ENCODE results near the gene MAP3K3. TPM values are rescaled to one million over a fixed set of nuclear protein-coding genes. Genes with fewer than 3 reads are reported as not detected.

Gene MAP3K3
- total and polyA plus RNA-seq, 2 donors (not counting 1 experiment from before 2014, with no cell fraction given), result 49.1 to 74.7 TPM

DNA sequence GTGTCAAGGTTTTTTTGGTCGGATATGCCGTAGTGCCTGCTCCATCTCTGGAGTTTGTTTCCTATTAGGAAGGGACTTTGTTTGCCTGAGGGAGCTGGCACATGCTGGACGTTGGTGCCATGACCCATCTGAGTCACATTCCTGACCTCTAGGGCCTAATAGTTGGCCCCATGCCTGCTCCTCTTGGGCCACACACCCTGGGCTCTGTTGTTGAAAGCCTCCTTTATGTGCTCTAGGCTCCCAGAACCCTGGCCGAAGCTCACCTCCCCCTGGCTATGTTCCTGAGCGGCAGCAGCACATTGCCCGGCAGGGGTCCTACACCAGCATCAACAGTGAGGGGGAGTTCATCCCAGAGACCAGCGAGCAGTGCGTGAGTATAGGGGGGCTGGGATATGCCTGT is 59.3 kb downstream of the MAP3K3 start:
- DNase-seq, result no peak
- H3K4me2 ChIP-seq (replicated peaks; ENCODE audit: low read depth, low read length, poor library complexity, severe bottlenecking), result no peak overlapping the region
- ATAC-seq (ENCODE audit: low read depth), result no peak
- H3K27me3 ChIP-seq (replicated peaks in 1 of 4; ENCODE audit: control extremely low read depth in 1 of 4, control insufficient read depth in 3 of 4, insufficient read depth in 4 of 4, low read length in 3 of 4), result no peaks in the 10 kb centered on the region
- no peaks in the 10 kb centered on the region for H3K4me1 Mint-ChIP-seq
- peaks cover 0 to 5% (median 0%) of the 10 kb centered on the region in 3 donors for H3K9me3 ChIP-seq (ENCODE audit: control extremely low read depth in 1 of 3, control insufficient read depth in 2 of 3, insufficient read depth in 1 of 3, low read length in 2 of 3)
- H2AFZ ChIP-seq (ENCODE audit: insufficient read depth, low read depth, low read length, poor library complexity, severe bottlenecking), result no peak overlapping the region
- peaks cover 7 to 71% of the 10 kb centered on the region in 2 experiments for H3K36me3 ChIP-seq (replicated peaks in 1 of 2; ENCODE audit: control extremely low read depth in 1 of 2, control insufficient read depth in 1 of 2, extremely low read depth in 1 of 2, insufficient read depth in 2 of 2, low read length in 1 of 2)
- no peaks in the 10 kb centered on the region for H3K9me3 Mint-ChIP-seq (ENCODE audit: insufficient read depth)
- 100% methylated on average over 5 of the region's 8 CpGs for WGBS (ENCODE audit: insufficient coverage)
- no peaks in the 10 kb centered on the region for H4K20me1 ChIP-seq (ENCODE audit: control insufficient read depth, insufficient read depth, low read length, poor library complexity, severe bottlenecking)
- H3K4me3 ChIP-seq (ENCODE audit: control extremely low read depth in 1 of 5, extremely low read depth in 1 of 5, insufficient read depth in 1 of 5, low read depth in 2 of 5, low read length in 4 of 5), result no peak overlapping the region
- H3K4me3 Mint-ChIP-seq, result no peak overlapping the region
- H3K27ac Mint-ChIP-seq, result no peak overlapping the region
- H3K27me3 Mint-ChIP-seq, result no peaks in the 10 kb centered on the region
- H3K9ac ChIP-seq (ENCODE audit: low read length), result no peak overlapping the region
- TF ChIP-seq, protein P1, sequence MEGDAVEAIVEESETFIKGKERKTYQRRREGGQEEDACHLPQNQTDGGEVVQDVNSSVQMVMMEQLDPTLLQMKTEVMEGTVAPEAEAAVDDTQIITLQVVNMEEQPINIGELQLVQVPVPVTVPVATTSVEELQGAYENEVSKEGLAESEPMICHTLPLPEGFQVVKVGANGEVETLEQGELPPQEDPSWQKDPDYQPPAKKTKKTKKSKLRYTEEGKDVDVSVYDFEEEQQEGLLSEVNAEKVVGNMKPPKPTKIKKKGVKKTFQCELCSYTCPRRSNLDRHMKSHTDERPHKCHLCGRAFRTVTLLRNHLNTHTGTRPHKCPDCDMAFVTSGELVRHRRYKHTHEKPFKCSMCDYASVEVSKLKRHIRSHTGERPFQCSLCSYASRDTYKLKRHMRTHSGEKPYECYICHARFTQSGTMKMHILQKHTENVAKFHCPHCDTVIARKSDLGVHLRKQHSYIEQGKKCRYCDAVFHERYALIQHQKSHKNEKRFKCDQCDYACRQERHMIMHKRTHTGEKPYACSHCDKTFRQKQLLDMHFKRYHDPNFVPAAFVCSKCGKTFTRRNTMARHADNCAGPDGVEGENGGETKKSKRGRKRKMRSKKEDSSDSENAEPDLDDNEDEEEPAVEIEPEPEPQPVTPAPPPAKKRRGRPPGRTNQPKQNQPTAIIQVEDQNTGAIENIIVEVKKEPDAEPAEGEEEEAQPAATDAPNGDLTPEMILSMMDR (IDR thresholded peaks at IDR 0.05), result no peak
- no peak for TF ChIP-seq EZH2 (IDR thresholded peaks at IDR 0.05; ENCODE audit: borderline replicate concordance, insufficient read depth, low read depth, low read length, poor library complexity, severe bottlenecking)
- POLR2A ChIA-PET, result interaction anchor here (0.5 kb wide), 1 partner anchor 161 kb away, joined by 4 read pairs; no protein-coding TSS in a partner anchor
- intact Hi-C loops (cut with micrococcal nuclease), result no loop called here
- CTCF ChIA-PET, result interaction anchor here (0.6 to 1.3 kb wide), 4 partner anchors 8 to 70 kb away, joined by 3 to 5 read pairs (median 3); no protein-coding TSS in a partner anchor
- no peak overlapping the region for H3K27ac ChIP-seq (ENCODE audit: low read length in 2 of 2)
- peaks cover 20% of the 10 kb centered on the region for H3K79me2 ChIP-seq (ENCODE audit: control insufficient read depth, insufficient read depth, low read length)
- no peaks in the 10 kb centered on the region for H3K4me1 ChIP-seq (ENCODE audit: control insufficient read depth in 2 of 2, insufficient read depth in 2 of 2, low read length in 2 of 2)

DNA sequence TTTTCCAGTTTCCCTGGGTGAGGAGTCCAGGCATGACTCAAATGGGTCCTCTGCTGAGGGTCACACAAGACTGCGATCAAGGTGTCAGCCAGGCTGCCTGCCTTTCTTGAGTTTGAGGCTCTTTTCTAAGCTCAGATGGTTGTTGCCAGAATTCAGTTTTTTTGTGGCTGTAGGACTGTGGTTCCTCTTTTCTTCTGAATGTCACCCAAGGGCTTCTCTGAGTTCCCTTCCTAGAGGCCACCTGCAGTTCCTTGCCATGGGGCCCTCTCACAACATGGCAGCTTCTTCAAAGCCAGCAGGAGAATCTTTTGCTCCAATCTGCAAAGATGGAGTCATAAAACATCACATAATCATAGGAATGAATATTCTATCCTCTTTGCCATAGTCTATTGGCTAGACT is 60.2 kb downstream of the MAP3K3 start:
- H3K4me1 Mint-ChIP-seq, result no peaks in the 10 kb centered on the region
- no peak overlapping the region for H3K4me3 Mint-ChIP-seq
- TF ChIP-seq, protein P1 (IDR thresholded peaks at IDR 0.05), result no peak
- TF ChIP-seq EZH2 (IDR thresholded peaks at IDR 0.05; ENCODE audit: borderline replicate concordance, insufficient read depth, low read depth, low read length, poor library complexity, severe bottlenecking), result no peak
- H3K9me3 Mint-ChIP-seq (ENCODE audit: insufficient read depth), result no peaks in the 10 kb centered on the region
- WGBS (ENCODE audit: insufficient coverage), result 67% methylated on average over 1 of the region's 1 CpG
- peaks cover 20% of the 10 kb centered on the region for H3K79me2 ChIP-seq (ENCODE audit: control insufficient read depth, insufficient read depth, low read length)
- ATAC-seq (ENCODE audit: low read depth) (no peak), DNase-seq (no peak)
- POLR2A ChIA-PET, result interaction anchor here (0.5 kb wide), 1 partner anchor 161 kb away, joined by 4 read pairs; no protein-coding TSS in a partner anchor
- H3K4me2 ChIP-seq (replicated peaks; ENCODE audit: low read depth, low read length, poor library complexity, severe bottlenecking), result no peak overlapping the region
- H3K27me3 ChIP-seq (replicated peaks in 1 of 4; ENCODE audit: control extremely low read depth in 1 of 4, control insufficient read depth in 3 of 4, insufficient read depth in 4 of 4, low read length in 3 of 4), result no peaks in the 10 kb centered on the region
- no peaks in the 10 kb centered on the region for H3K4me1 ChIP-seq (ENCODE audit: control insufficient read depth in 2 of 2, insufficient read depth in 2 of 2, low read length in 2 of 2)
- H3K9me3 ChIP-seq (ENCODE audit: control extremely low read depth in 1 of 3, control insufficient read depth in 2 of 3, insufficient read depth in 1 of 3, low read length in 2 of 3), result peaks cover 0 to 5% (median 0%) of the 10 kb centered on the region in 3 donors
- no peak overlapping the region for H3K27ac Mint-ChIP-seq
- H2AFZ ChIP-seq (ENCODE audit: insufficient read depth, low read depth, low read length, poor library complexity, severe bottlenecking), result no peak overlapping the region
- no peaks in the 10 kb centered on the region for H4K20me1 ChIP-seq (ENCODE audit: control insufficient read depth, insufficient read depth, low read length, poor library complexity, severe bottlenecking)
- intact Hi-C loops (cut with micrococcal nuclease), result no loop called here
- CTCF ChIA-PET, result interaction anchor here (0.9 to 1.3 kb wide), 2 partner anchors 28 to 166 kb away, joined by 3 to 5 read pairs; no protein-coding TSS in a partner anchor
- peaks cover 6 to 65% of the 10 kb centered on the region in 2 experiments for H3K36me3 ChIP-seq (replicated peaks in 1 of 2; ENCODE audit: control extremely low read depth in 1 of 2, control insufficient read depth in 1 of 2, extremely low read depth in 1 of 2, insufficient read depth in 2 of 2, low read length in 1 of 2)
- no peak overlapping the region for H3K9ac ChIP-seq (ENCODE audit: low read length)
- no peaks in the 10 kb centered on the region for H3K27me3 Mint-ChIP-seq
- no peak overlapping the region for H3K27ac ChIP-seq (ENCODE audit: low read length in 2 of 2)
- no peak overlapping the region for H3K4me3 ChIP-seq (ENCODE audit: control extremely low read depth in 1 of 5, extremely low read depth in 1 of 5, insufficient read depth in 1 of 5, low read depth in 2 of 5, low read length in 4 of 5)
